CD4-positive, CD25-positive, alpha-beta regulatory T cell (primary cell): ENCODE results near the gene KIF22. TPM values are rescaled to one million over a fixed set of nuclear protein-coding genes. Genes with fewer than 3 reads are reported as not detected.
"Not testable (repeated sequence)": the region's sequence is repeated elsewhere in the genome, so short reads cannot be mapped to it uniquely, and the experiment has no call there.

ENCODE experiments used
- ATAC-seq, 2 donors: fragments of 150-1000 bp; cut with Tn5 transposase; one replicate each; pipeline ENCODE4 v1.10.0; 2021; ENCODE audit warnings: low read depth in 2 of 2, moderate number of reproducible peaks in 2 of 2, moderate library complexity in 1 of 2
- DNase-seq, 3 donors: peaks; one replicate each; pipeline versions ENCODE4 v3.0.0 to v3.0.0-alpha.2; 2012 to 2022; ENCODE audit warnings: mixed read lengths in 1 of 3
- H3K27ac ChIP-seq: one replicate; pipeline ENCODE4 v1.7.0; 2013; ENCODE audit warnings: mild to moderate bottlenecking, low read length; ENCODE audit not compliant: insufficient read depth, poor library complexity, severe bottlenecking
- H3K27me3 ChIP-seq: one replicate; pipeline ENCODE4 v1.7.0; 2013; ENCODE audit warnings: low read length; ENCODE audit not compliant: control insufficient read depth, insufficient read depth
- H3K36me3 ChIP-seq: one replicate; pipeline ENCODE4 v1.7.0; 2013; ENCODE audit warnings: mild to moderate bottlenecking, low read length, moderate library complexity; ENCODE audit not compliant: control insufficient read depth, insufficient read depth
- H3K4me1 ChIP-seq: 2 replicates; pipeline ENCODE4 v1.7.0; 2013; ENCODE audit warnings: mild to moderate bottlenecking, low read length; ENCODE audit not compliant: insufficient read depth, control insufficient read depth, poor library complexity, severe bottlenecking
- H3K4me3 ChIP-seq: one replicate; pipeline ENCODE4 v1.7.0; 2013; ENCODE audit warnings: low read depth, mild to moderate bottlenecking, low read length, moderate library complexity
- H3K9me3 ChIP-seq, 2 experiments: 1 replicate in 1 of 2; 2 replicates in 1 of 2; pipeline ENCODE4 v1.7.0; 2013; ENCODE audit warnings: low read length in 2 of 2, mild to moderate bottlenecking in 1 of 2, moderate library complexity in 1 of 2; ENCODE audit not compliant: control insufficient read depth in 2 of 2
- H3K27ac Mint-ChIP-seq, 3 donors: one replicate each; pipeline ENCODE4 v1.8.0; 2020 to 2022; ENCODE audit warnings: mild to moderate bottlenecking in 3 of 3, mixed read lengths in 3 of 3, moderate library complexity in 2 of 3
- H3K27me3 Mint-ChIP-seq: one replicate; pipeline ENCODE4 v1.8.0; 2022; ENCODE audit warnings: mild to moderate bottlenecking, mixed read lengths
- H3K36me3 Mint-ChIP-seq: one replicate; pipeline ENCODE4 v1.8.0; 2020; ENCODE audit warnings: mixed read lengths
- H3K4me1 Mint-ChIP-seq, 4 donors: one replicate each; pipeline ENCODE4 v1.8.0; 2020 to 2022; ENCODE audit warnings: mixed read lengths in 4 of 4, mild to moderate bottlenecking in 1 of 4
- H3K4me3 Mint-ChIP-seq, 4 donors: one replicate each; pipeline ENCODE4 v1.8.0; 2020 to 2022; ENCODE audit warnings: mild to moderate bottlenecking in 4 of 4, mixed read lengths in 4 of 4, moderate library complexity in 3 of 4
- H3K9me3 Mint-ChIP-seq, 7 donors: one replicate each; pipeline ENCODE4 v1.8.0; 2020 to 2022; ENCODE audit warnings: mixed read lengths in 7 of 7, mild to moderate bottlenecking in 3 of 7, moderate library complexity in 2 of 7
- polyA plus RNA-seq, 4 donors: library from polyadenylated mRNA; unstranded; fragments of 300-500 nt; fragmentation: Illumina TruSeq; gene quantifications; one replicate each; pipeline ENCODE4 v1.2.3, GENCODE V29; 2021
- total RNA-seq: library from RNA; stranded (reverse); gene quantifications from one replicate; pipeline ENCODE4 v1.2.3, GENCODE V29; 2022

The KIF22 gene
- total and polyA plus RNA-seq, 5 donors from 2014 or later: 49.4 to 89.1 (median 58.4) TPM

DNA sequence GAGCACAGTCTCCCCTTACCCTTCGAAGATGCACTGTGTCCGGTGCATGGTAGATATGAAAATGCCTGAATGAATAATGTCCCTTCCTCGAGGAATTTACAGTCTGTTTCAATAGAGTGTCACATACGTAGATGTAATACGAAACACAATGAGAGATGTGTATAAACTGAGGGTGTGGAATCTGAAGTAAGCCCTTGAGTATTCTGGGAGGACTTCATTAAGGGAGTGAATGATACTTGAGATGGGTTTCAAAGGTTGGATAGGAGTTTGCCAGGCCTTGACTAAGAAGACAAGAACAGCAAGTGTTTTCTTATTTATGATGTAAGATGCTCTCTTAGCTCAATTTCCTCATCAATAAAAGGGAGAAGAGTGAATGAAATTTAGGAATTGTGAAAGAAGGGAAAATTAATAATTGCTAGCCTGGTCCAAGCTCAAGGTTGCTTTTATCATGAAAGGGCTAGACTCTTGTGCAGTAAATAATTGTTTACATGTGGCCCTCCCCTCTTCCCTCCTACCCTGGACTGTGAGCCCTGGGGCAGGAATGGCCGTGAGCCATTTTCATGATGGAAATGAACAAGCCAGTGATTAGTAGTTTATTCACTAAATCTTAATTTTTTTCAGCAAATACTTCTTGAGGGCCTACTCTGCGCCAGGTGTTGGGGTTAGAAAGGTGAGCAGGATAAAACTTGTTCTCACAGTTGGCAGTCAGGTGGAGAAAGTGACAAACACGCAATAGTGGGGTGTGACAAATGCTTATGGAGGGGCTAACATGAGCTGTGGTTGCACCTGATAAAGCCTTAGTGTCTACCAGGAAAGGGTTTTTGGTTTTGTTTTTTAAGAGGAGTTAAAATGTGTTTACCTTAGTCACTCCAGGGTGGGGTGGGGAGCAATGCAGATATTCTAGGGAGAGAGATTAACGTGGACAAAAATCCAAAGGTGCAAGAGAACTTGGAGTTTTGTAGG, 1.6 kb downstream of the KIF22 start:
- Histone ChIP-seq H3K4me3 (peak overlapping the region; percentile 93), H3K4me1 (peaks cover 36% of the 10 kb centered on the region), H3K27me3 (no peaks in the 10 kb centered on the region), H3K9me3 (no peaks in the 10 kb centered on the region), H3K36me3 (peaks cover 9% of the 10 kb centered on the region), H3K27ac (peak overlapping the region; percentile 82)
- ATAC-seq (no peak), DNase-seq (no peak)
- H3K27ac Mint-ChIP-seq: peak overlapping the region; percentile 91 to 98 (median 97)
- peaks cover 11% of the 10 kb centered on the region for H3K36me3 Mint-ChIP-seq
- H3K4me1 Mint-ChIP-seq: peaks cover 16 to 47% (median 32%) of the 10 kb centered on the region in 4 donors
- H3K4me3 Mint-ChIP-seq: peak overlapping the region; percentile 96 to 100 (median 98)
- H3K27me3 Mint-ChIP-seq: peaks cover 8% of the 10 kb centered on the region
- H3K9me3 Mint-ChIP-seq: no peaks in the 10 kb centered on the region

DNA sequence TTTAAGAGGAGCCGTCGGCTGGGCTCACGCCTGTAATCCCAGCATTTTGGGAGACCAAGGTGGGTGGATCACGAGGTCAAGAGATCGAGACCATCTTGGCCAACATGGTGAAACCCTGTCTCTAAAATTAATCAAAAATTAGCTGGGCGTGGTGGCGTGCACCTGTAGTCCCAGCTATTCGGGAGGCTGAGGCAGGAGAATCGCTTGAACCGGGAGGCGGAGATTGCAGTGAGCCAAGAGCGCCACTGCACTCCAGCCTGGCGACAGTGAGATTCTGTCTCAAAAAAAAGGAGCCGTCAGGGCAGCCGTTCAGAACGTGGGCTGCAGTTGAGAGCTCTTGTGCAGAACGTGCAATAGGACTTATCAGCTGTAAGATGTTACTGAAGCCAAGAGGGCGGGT, 2.6 kb downstream of the KIF22 start:
- not testable (repeated sequence) for DNase-seq, H3K27me3 Mint-ChIP-seq, H3K9me3 Mint-ChIP-seq, H3K4me3 ChIP-seq, ATAC-seq, H3K9me3 ChIP-seq, H3K27ac ChIP-seq, H3K27me3 ChIP-seq
- Histone ChIP-seq H3K36me3 (peaks cover 19% of the 10 kb centered on the region), H3K4me1 (peaks cover 36% of the 10 kb centered on the region)
- H3K36me3 Mint-ChIP-seq: peaks cover 18% of the 10 kb centered on the region
- H3K4me1 Mint-ChIP-seq: peaks cover 16 to 47% (median 33%) of the 10 kb centered on the region in 4 donors
- peak overlapping the region in 2 of 3 donors; percentile 68 to 81 for H3K27ac Mint-ChIP-seq
- peak overlapping the region in 3 of 4 donors; percentile 8 to 97 (median 96) for H3K4me3 Mint-ChIP-seq

DNA sequence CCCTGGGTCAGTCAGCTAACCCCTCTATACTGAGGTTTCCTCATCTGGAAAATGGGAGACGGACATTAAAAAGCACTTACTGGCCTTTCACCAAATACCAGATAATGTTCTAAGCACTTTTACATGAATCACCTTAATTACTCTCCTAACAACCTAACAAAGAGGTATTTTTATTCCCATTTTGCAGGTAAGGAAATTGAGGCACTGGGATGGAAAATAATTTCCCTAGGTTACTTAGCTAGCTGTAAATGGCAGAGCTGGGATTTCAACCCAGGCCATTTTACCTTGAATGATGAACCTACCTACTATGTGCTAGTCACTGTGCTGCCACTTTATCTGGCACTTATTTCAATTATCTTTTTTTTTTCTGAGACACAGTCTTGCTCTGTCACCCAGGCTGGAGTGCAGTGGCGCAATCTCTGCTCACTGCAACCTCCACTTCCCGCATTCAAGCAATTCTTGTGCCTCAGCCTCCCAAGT, 3.7 kb downstream of the KIF22 start:
- Histone ChIP-seq H3K27ac (no peak overlapping the region), H3K36me3 (peaks cover 30% of the 10 kb centered on the region)
- peak overlapping the region in 1 of 3 donors; percentile 1 for H3K27ac Mint-ChIP-seq

DNA sequence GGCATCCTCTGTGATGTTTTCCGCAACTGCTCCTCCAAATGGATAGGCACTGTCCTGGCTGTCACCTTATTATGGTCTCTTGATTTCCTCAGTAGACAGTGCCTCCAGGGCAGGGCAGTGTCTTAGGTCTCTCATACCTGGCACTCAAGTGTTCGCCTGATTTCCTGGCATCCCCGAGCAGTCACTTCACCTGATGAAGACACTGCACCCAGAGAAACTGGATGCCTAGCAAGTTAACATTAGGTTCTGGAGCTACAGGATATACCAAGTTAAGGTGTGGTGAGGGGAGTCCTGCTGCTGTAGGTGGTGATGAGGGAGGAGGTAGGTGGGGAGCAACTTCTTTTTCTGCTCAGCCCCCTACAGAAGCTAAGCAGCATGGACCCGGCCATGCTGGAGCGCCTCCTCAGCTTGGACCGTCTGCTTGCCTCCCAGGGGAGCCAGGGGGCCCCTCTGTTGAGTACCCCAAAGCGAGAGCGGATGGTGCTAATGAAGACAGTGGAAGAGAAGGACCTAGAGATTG, 11.9 kb downstream of the KIF22 start:
- Mint-ChIP-seq H3K27ac (peak overlapping the region in 2 of 3 donors; percentile 25 to 75), H3K27me3 (peaks cover 4% of the 10 kb centered on the region), H3K9me3 (peaks cover 0 to 2% (median 0%) of the 10 kb centered on the region in 7 donors), H3K36me3 (peaks cover 34% of the 10 kb centered on the region), H3K4me1 (peaks cover 4 to 22% (median 18%) of the 10 kb centered on the region in 4 donors), H3K4me3 (peak overlapping the region; percentile 7 to 90 (median 40))
- DNase-seq (no peak), ATAC-seq (no peak)
- Histone ChIP-seq H3K9me3 (no peaks in the 10 kb centered on the region), H3K27ac (no peak overlapping the region), H3K27me3 (no peaks in the 10 kb centered on the region), H3K36me3 (peaks cover 50% of the 10 kb centered on the region), H3K4me3 (no peak overlapping the region), H3K4me1 (peaks cover 16% of the 10 kb centered on the region)

More for the DNA sequence above, 3.7 kb downstream of the KIF22 start:
- no peaks in the 10 kb centered on the region for H3K9me3 Mint-ChIP-seq
- peaks cover 36% of the 10 kb centered on the region for H3K4me1 ChIP-seq
- no peak overlapping the region for H3K4me3 ChIP-seq
- peaks cover 8% of the 10 kb centered on the region for H3K27me3 Mint-ChIP-seq
- no peak for DNase-seq
- peaks cover 28% of the 10 kb centered on the region for H3K36me3 Mint-ChIP-seq
- no peaks in the 10 kb centered on the region for H3K27me3 ChIP-seq
- no peak for ATAC-seq
- H3K9me3 ChIP-seq: no peaks in the 10 kb centered on the region
- peaks cover 16 to 44% (median 33%) of the 10 kb centered on the region in 4 donors for H3K4me1 Mint-ChIP-seq
- peak overlapping the region in 1 of 4 donors; percentile 71 for H3K4me3 Mint-ChIP-seq

DNA sequence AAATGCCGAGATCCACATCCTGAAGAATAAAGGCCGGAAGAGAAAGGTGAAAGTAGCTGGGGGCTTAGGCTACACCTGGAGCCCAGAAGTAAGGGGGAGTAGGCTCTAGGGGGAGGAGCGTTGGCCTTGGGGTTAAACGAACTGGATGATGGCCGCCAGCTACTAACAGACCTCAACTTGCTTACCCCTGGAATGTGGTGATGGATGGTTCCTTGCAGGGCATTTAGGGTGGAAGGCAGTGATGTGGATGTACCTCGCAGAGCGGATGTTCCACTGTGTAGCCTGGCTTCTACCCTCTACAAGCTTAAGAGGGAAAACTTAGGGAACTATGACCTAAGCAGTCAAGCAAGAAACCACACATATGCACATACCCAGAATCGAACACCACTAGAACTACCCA, 13.5 kb downstream of the KIF22 start:
- DNase-seq: no peak
- no peaks in the 10 kb centered on the region for H3K27me3 ChIP-seq
- H3K4me1 ChIP-seq: peaks cover 32% of the 10 kb centered on the region
- Mint-ChIP-seq H3K4me3 (peak overlapping the region; percentile 90 to 100 (median 100)), H3K27ac (peak overlapping the region; percentile 99 to 100 (median 100)), H3K27me3 (peaks cover 11% of the 10 kb centered on the region), H3K4me1 (peaks cover 4 to 38% (median 25%) of the 10 kb centered on the region in 4 donors), H3K9me3 (peaks cover 0 to 2% (median 0%) of the 10 kb centered on the region in 7 donors), H3K36me3 (peaks cover 26% of the 10 kb centered on the region)
- H3K36me3 ChIP-seq: peaks cover 35% of the 10 kb centered on the region
- no peaks in the 10 kb centered on the region for H3K9me3 ChIP-seq
- H3K4me3 ChIP-seq: peak overlapping the region; percentile 72
- peak overlapping the region; percentile 94 for H3K27ac ChIP-seq
- no peak for ATAC-seq

DNA sequence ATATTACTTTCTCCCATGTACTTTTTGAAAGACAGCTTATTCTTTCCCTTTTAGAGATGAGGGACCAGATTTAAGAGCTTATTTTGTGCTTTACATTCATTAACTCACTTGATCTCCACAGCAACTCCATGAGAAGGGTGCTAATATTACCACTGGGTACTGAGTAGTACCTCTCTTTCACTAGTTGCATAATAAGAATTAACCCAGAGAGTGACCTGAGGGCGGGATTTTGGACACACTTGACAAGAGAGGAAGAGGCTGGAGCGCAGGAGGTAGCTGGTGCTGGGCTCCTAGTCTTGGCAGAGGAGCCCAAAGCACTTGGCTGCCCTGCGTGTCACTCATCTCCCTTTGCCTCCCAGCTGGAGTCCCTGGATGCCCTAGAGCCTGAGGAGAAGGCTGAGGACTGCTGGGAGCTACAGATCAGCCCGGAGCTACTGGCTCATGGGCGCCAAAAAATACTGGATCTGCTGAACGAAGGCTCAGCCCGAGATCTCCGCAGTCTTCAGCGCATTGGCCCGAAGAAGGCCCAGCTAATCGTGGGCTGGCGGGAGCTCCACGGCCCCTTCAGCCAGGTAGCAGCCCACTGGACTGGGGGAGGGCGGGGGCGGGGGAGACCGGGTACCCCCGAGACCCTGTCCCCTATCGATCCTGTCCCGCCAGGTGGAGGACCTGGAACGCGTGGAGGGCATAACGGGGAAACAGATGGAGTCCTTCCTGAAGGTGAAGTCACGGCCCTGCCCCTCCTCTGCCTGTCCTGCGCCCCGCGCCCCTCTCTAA, 14.1 kb downstream of the KIF22 start:
- no peaks in the 10 kb centered on the region for H3K27me3 ChIP-seq
- DNase-seq (no peak), ATAC-seq (peak in 1 of 2 donors; percentile 1)
- Mint-ChIP-seq H3K27ac (peak overlapping the region; percentile 99 to 100 (median 100)), H3K9me3 (peaks cover 0 to 2% (median 0%) of the 10 kb centered on the region in 7 donors), H3K36me3 (peaks cover 20% of the 10 kb centered on the region), H3K4me3 (peak overlapping the region; percentile 90 to 100 (median 100)), H3K27me3 (peaks cover 11% of the 10 kb centered on the region), H3K4me1 (peaks cover 4 to 42% (median 25%) of the 10 kb centered on the region in 4 donors)
- H3K4me3 ChIP-seq: peak overlapping the region; percentile 72
- peak overlapping the region; percentile 94 for H3K27ac ChIP-seq
- no peaks in the 10 kb centered on the region for H3K9me3 ChIP-seq
- H3K36me3 ChIP-seq: peaks cover 28% of the 10 kb centered on the region
- H3K4me1 ChIP-seq: peaks cover 38% of the 10 kb centered on the region
